ENCODE data around the gene ZGLP1.

ZGLP1 gene

DNA sequence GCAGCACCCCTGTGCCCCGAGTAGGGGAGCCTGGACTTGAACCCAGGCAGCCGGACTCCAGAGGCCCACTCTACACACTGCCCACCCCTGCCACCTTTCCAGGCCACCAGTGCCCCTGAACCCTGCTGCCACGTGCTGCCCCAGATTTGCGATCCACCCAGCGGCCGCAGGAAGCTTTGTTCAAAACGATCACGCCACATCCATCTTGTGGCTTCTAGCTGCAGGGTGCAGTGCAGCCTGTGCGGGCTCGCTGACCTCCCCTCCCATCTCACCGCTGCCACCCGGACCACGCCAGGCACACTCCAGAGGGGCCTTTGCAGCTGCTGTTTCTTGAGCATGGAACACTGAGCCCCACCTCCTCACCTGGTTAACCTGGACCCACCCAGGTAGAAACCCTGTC lies 19.9 kb upstream of the ZGLP1 start:
- no peak for DNase-seq (ENCODE audit: low read depth, low spot score)
- H3K4me3 ChIP-seq (ENCODE audit: low read length): no peak overlapping the region

- no peak for DNase-seq (ENCODE audit: low read depth, low spot score)
- no peak overlapping the region for H3K4me3 ChIP-seq (ENCODE audit: low read length)
These were observed 19.2 kb upstream of the ZGLP1 start for GRCh38 chr19:10328558-10329429.

DNA sequence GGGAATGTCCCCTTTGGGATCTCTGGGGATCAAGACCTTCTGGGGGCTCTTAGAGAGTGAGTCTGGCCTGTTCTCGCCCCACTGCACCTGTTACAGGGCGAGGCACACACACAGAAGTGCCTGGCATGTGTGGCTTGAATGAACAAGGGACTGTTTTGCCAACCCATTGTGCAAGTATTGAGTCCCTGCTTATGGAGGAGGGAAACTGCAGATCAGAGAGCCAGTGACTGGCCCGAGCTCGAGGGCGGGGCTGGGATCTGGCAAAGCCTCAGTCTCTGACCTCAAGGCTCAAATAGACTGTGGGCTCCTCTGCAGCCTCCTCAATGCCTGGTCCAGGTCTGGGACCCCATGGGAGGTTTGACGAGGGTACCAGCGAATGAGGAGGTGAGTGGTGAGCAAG lies 18.2 kb upstream of the ZGLP1 start:
- no peak overlapping the region for H3K4me3 ChIP-seq (ENCODE audit: low read length)
- DNase-seq (ENCODE audit: low read depth, low spot score): no peak

DNA sequence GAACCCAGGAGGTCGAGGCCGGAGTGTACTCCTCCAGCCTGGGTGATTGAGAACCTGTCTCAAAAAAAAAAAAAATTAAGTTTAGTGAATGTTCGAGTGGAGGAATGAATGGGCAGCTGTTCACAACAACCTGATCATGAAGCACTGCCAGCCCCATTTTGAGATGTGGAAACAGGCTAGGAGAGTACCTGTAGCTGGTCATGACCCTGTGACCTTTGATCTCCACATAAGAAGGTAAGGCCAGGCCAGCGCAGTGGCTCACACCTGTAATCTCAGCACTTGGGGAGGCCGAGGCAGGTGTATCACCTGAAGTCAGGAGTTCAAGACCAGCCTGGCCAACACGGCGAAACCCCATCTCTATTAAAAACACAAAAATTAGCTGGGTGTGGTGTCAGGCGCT lies 16.1 kb upstream of the ZGLP1 start:
- DNase-seq (ENCODE audit: low read depth, low spot score): no peak

GRCh38 chr19:10321874-10322835 lies 12.5 kb upstream of the ZGLP1 start:
- no peak overlapping the region for H3K4me3 ChIP-seq (ENCODE audit: low read length)

More for the DNA sequence above, 16.1 kb upstream of the ZGLP1 start:
- no peak overlapping the region for H3K4me3 ChIP-seq (ENCODE audit: low read length)

DNA sequence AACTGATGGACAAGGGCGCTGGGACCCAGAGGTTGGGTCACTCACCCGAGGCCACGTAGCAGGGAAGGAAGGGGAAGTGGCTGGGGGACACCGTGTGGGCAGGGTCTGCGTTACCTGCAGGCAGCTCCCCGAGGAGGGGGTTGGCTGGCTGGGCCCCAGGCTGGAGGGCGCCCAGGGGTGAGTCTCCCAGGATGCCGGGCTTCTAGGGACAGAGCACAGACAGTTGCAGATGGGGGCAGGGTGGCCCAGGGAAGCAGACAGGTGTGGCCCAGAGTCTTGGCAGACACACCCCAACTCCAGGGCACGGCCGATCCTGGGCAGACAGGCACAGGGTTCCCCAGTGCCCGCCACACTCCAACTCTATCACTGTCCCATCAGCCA lies 11.8 kb upstream of the ZGLP1 start:
- DNase-seq (ENCODE audit: low read depth, low spot score): no peak
- no peak overlapping the region for H3K4me3 ChIP-seq (ENCODE audit: low read length)

More at GRCh38 chr19:10321874-10322835, 12.5 kb upstream of the ZGLP1 start:
- DNase-seq (ENCODE audit: low read depth, low spot score): no peak

- no peak for DNase-seq (ENCODE audit: low read depth, low spot score)
- no peak overlapping the region for H3K4me3 ChIP-seq (ENCODE audit: low read length)
These were observed 11.2 kb upstream of the ZGLP1 start for GRCh38 chr19:10320602-10321416.

GRCh38 chr19:10318807-10319682 lies 9.4 kb upstream of the ZGLP1 start:
- no peak overlapping the region for H3K4me3 ChIP-seq (ENCODE audit: low read length)
- DNase-seq (ENCODE audit: low read depth, low spot score): no peak

DNA sequence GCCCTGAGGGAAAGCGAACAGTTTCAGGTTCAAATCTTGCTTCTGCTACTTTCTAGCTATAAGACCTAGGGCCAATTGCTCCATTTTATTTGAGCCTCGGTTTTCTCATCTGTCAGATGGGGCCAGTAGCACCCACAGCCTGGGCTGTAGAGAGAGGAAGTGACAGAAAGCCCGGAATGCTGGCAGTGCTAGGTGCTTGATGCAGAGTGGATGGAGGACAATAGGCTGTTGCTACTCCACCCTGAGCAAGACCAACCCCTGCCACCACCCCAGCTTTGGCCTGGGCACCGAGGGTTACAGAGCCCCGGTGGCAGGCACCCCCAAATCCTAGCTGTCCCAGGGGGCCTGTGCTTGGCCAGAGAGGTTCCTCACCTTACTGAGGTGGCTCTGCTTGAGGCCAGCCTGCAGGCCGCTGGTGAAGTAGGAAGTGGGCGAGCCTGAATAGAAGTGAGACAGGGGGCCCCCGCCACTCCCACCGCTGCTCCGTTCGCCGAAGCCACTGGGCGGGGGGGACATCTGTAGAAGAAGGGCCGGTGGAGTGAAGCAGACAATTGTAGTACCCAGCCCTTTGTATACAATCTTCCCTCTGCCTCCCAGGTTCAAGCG lies 8.3 kb upstream of the ZGLP1 start:
- no peak for DNase-seq (ENCODE audit: low read depth, low spot score)
- no peak overlapping the region for H3K4me3 ChIP-seq (ENCODE audit: low read length)

- H3K4me3 ChIP-seq (ENCODE audit: low read length): no peak overlapping the region
- DNase-seq (ENCODE audit: low read depth, low spot score): no peak
These were observed 7.6 kb upstream of the ZGLP1 start for GRCh38 chr19:10317045-10317856.

- H3K4me3 ChIP-seq (ENCODE audit: low read length): peak overlapping the region; percentile 90
- no peak for DNase-seq (ENCODE audit: low read depth, low spot score)
These were observed 6.8 kb upstream of the ZGLP1 start for GRCh38 chr19:10316229-10317044.

GRCh38 chr19:10315335-10316214 lies 6.0 kb upstream of the ZGLP1 start, which contains the start of gene FDX2:
TSS of gene FDX2 (minus strand) at chr19:10316015. CDS start at chr19:10315996, 19 bp downstream.
- DNase-seq (ENCODE audit: low read depth, low spot score): peak; percentile 76
- H3K4me3 ChIP-seq (ENCODE audit: low read length): peak within 1 kb of the TSS; percentile 90

DNA sequence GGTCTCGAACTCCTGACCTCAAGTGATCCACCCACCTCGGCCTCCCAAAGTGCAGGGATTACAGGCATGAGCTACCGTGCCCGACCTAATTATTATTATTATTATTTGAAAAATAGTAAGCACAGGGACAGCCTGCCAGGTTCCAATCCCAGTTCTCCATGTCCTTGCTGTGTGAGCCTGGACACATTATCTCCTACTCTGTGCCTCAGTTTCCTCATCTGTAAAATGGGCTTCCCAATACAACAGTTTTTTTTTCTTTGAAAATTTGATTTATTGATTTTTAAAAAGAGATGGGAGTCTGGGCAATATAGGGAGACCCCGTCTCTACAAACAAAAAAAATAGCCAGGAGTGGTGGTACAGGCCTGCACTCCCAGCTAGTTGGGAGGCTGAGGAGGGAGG lies 3.3 kb downstream of the ZGLP1 start:
- DNase-seq (ENCODE audit: low read depth, low spot score): no peak
- no peak overlapping the region for H3K4me3 ChIP-seq (ENCODE audit: low read length)

DNA sequence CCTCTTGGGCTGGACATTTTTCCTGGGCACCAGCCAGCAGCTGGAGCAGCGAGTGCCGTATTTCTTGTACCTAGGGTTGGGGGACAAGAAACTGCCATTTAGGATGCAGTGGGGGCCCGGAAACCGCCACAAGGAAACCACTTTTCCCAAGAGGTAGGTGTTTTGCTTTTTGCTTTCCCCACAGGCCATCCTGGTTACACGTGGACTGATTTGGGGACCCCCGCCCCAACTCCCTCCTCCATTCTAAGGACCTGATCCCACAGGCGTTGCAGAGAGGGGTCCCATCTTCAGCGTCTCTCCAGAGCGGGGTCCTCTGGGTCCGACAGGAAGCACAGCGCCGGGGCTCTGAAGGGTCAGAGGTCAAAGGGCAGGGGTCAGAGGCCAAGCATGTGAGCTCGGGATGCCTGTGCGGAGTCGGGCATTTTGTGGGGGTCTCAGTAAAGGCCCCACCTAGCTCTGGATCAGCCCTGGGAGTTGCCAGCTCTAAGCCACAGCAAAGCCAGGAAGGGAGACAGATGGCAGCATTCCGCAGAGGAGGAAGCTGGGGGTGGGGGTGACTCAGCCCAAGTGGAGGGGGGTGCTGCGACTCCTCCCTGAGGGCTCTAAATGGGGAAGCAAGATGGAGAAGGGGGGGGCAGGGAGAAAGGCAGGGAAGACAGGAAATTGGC lies 4.3 kb downstream of the ZGLP1 start:
- no peak for DNase-seq (ENCODE audit: low read depth, low spot score)
- H3K4me3 ChIP-seq (ENCODE audit: low read length): no peak overlapping the region
